HG03439 (cell line): Measurements from ENCODE around the gene NECAB3.

Experiments
- ATAC-seq: cut with Tn5 transposase; IDR thresholded peaks from one replicate; pipeline ENCODE4 v1.9.1; 2021; ENCODE audit warnings: mild to moderate bottlenecking, moderate library complexity; ENCODE audit not compliant: unreplicated experiment

The NECAB3 gene

DNA sequence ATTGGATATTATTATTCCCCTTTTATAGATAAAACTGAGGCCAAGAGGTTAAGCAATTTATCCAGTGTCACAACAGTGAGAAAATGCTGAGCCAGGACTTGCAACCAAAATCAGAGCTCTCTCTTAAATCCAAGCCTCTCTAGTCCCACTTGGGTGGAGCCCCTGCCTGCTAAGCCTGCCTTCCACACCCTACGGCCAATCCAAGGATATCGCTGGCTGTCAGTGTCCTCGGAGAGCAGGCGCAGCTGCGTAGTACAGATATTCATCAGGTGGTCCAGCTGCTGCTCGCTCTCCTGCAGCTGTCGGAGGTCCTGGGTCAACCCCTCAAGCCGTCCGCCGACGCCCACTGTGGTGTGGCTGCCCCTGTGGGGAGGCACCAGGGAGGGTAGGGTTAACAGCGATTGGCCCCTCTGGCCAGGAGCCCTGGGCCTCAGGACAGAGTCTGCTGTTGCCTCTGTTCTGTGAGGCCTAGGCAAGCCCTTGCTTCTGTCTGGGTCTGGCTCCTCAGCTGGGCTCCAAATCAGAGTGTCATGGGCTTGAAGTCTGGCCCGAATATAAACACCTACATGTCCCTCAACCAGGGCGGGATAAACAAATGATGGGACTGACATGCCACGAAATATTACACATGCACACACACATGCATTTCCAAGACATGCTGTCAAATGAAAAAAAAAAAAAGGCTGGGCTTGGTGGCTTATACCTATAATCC, 3.9 kb upstream of the NECAB3 start:
- no peak for ATAC-seq

GRCh38 chr20:33676652-33677645, 2.7 kb upstream of the NECAB3 start:
- no peak for ATAC-seq

- no peak for ATAC-seq
These were observed 1.9 kb upstream of the NECAB3 start for GRCh38 chr20:33676121-33676520.

DNA sequence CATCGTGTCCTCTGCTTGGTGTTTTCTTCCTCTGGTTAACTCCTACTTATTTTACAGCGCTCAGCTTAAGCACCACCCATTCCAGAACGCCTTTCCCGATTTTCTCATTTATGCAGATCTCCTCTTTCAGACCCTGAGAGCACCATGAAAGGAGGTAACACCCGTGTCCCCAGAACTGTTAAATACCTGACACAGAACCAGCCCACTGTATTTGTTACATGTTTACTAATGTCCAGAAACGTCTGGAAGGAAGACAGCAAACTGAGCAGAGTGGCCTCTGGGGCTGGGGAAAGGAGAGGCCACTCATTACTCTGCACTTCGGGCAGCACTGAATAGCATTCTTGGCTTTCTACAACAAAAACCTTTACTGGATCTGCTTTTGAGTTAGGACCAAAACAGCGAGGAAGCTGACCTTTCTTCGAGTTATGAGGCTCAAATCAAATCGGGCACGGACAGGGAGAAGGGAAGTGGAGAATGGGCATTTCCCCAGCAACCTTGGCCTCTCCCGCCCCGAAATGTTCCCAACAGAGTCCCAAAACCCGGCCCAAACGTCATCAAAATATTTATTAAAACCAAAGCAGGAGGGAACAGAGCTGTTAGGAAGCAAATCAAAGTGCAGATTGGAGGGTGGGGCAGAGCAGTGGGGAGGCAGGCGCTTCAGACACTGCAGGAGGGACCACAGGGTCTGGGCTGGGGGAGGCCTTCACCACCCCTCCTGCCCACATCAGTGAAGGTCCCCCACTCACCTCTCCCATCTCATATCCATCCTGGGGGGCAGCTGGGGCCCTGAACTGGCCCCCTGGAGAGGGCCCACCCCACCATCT, 1.1 kb upstream of the NECAB3 start:
- ATAC-seq: no peak

- no peak for ATAC-seq
These were observed 576 bp downstream of the NECAB3 start for GRCh38 chr20:33673410-33674293.

- no peak for ATAC-seq
These were observed 1.2 kb downstream of the NECAB3 start for GRCh38 chr20:33673114-33673409.

DNA sequence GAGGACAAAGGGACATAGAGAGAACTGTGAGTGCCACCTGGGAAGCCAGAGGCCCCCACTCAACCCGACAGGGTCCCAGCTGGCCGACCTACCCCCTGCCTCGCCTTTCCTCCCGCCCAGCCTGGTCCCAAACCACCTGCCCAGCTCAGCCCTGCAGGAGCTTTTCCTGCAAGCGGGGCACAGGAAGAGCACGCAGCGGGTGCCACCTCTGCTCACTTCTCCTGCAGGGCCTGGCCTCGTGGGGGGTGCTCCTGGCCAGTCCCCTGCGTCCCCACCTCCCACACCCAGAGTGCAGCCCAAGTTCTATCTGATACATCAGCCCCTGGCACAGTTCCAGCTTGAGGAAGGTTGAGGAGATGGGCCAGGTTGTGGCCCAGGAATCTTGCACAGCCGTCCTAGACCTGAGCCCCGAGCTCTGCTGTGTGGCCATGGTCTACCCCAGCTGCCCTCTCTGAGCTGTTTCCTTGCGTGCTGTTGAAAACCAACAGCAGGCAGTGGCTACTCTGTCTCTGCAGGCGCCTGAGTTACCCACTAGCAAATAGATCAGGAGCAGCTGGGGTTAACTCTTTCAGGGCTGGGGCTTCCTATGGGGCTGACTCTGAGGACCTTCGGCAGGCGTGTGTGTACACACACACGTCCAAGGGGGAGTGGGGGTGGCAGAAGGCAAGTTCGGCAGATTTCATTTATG, 1.7 kb downstream of the NECAB3 start:
- ATAC-seq: no peak

DNA sequence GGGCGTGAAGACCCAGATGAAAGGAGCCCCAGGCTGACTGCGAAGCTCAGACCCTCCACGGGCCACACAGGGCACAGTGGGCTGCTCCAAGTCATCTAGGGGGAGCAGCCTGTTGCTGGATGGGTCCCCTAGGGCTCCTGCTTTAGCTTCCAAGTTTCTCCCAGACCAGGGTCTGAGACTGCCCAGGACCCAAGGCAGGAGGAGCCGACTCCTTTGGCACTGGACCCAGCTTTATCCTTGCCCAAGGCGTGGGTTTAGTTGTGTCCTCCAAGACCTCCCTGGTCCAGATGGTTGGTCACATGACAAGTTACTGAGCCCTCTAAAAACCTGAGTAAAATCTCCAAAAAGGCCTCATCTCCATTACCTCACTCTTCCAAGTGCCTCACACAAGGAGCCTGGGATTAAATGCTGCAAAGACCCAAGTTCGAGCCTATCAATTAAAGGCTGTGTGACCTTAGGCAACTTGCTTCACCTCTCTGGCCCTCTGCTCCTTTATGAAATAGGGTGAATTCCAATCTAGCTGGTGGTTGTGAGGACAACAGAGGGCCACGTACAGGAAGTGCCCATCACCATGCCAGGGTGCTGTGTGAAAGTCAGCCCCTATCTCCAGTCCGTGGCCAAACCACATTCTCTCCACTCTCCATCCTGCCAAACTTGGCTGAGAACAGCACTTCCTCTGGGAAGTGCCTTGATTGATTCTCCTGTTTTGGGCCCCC, 2.5 kb downstream of the NECAB3 start:
- no peak for ATAC-seq

DNA sequence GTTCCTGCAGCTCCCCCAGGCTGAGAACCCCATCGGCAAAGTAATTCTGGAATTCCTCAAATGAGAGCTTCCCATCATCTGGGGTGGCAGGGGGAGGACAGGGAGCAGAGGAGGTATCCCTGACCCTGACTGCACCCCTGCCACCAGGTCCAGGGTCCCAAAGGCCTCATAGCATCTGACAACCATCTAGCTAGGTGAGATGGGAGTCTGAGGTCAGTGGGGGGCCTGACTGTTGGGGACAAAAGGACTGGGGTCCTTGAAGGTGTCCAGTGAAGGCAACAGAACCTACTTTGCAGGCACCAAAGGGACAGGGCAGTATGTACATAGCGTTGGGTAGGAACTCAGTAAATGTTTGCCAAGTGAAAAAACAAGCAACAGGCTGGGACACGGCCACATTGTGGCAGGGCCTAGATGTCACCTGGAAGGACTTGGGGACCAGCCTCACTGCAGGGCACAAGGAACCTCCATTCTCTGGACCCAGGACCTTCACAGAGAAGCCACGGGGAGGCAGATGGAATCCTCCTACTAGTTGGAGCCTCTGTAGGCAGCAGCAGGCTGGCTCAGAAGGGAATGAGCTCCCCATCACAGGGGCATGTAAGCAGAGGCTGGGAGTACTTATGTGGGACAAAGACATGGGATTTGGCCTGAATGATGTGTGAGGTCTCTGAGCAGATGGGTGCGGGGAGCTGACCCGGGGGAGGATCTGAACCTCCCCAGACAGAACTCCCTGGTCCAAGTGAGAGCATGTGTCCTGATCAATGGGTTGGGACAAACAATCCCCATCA, 3.3 kb downstream of the NECAB3 start:
- no peak for ATAC-seq

GRCh38 chr20:33669873-33670640, 4.2 kb downstream of the NECAB3 start:
- no peak for ATAC-seq

- no peak for ATAC-seq
These were observed 5.0 kb downstream of the NECAB3 start for GRCh38 chr20:33669224-33669623.

DNA sequence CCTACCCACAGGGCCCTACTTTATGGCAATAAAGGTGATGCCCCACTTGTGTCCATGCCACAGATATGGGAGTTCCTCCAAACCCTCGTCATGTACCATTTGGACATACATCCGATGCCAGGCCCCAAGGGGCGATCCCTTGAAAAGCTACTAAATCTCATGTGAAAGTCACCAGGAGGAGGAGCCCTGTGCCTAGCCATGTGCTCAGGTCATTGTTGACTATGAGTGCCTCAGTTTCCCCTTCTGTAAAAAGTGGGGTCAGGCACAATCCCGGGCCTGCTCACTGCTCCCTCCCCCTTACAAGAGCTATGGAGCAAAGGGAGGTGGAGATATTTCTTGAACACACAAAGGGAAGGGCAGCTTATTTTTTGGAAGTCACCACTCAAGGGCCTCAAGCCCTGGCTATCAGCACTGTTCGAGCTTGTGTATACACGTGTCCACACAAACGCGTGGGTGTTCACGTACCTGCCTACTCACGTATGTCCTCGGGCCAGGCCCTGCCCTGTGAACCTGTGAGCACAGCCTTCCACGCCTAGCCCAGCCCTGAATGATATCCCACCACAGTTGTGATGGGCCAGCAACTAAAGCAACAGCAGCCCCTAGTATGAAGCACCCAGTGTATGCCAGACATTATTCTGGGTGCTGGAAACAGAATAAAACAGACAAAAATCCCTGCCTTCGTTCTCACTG, 5.6 kb downstream of the NECAB3 start:
- no peak for ATAC-seq

DNA sequence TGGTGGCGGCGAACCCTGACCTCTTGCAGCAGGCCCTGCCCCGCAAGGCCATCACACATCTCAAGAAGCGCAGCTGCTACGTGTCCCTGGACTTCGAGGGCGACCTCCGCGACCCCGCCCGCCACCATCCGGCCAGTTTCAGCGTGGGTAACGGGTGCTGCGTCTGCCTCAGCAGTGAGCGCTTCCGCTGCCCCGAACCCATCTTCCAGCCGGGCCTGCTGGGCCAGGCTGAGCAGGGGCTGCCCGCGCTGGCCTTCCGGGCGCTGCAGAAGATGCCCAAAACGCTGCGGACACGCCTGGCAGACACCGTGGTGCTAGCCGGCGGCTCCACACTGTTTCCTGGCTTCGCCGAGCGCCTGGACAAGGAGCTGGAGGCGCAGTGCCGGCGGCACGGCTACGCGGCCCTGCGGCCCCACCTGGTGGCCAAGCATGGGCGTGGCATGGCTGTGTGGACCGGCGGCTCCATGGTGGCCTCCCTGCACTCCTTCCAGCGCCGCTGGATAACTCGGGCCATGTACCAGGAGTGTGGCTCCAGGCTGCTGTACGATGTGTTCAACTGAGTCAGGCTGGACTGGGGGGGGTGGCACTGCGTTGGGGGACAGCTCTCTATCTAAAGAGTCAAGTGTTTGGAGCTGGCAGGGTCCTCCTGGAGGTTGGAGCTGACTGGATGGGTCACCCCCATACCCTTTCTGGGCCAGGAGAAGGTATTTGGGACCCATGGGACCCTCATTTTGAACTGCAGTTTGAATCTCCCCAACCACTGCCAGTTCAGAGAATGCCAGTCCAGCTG, 6.4 kb downstream of the NECAB3 start:
- ATAC-seq: peak; percentile 38

DNA sequence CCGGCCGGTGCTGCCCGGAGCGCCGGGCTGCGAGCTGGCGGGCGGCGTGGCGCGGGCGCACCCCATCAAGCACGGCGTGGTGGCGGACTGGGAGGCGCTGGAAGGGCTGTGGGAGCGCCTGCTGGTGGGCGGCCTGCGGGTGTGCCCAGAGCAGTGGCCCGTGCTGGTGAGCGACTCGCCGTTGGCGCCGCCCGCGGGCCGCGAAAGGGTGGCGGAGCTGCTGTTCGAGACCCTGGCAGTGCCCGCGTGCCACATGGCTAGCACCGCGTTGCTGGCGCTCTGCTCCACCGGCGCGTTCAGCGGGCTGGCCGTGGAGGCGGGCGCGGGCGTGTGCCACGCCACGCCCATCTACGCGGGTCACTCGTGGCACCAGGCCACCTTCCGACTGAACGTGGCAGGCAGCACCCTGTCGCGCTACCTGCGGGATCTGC, 7.0 kb downstream of the NECAB3 start:
- ATAC-seq: peak; percentile 17

GRCh38 chr20:33666293-33667244, 7.7 kb downstream of the NECAB3 start, which contains the start of gene ACTL10:
ACTL10 (plus strand) TSS chr20:33666943; CDS start chr20:33667498, 555 bp downstream.
- ATAC-seq: peak; percentile 68
